GM23338 (cell line): Measurements from ENCODE around the gene SAFB.

Experiments used
- CTCF ChIP-seq, 2 experiments: fragments of 200-600 bp in 1 of 2; sonication (generic) in 1 of 2; conservative IDR thresholded peaks; 2 replicates each; pipeline versions ENCODE4 v1.5.1 to v1.6.1; 2016 to 2017; ENCODE audit warnings: antibody characterized with exemption in 2 of 2, low read depth in 2 of 2, mild to moderate bottlenecking in 2 of 2, moderate library complexity in 1 of 2
- EZH2 ChIP-seq: fragments of 200-600 bp; sonication (generic); IDR thresholded peaks from one replicate; pipeline ENCODE4 v1.8.0; 2017; ENCODE audit warnings: antibody characterized with exemption, mild to moderate bottlenecking, low read depth; ENCODE audit not compliant: unreplicated experiment
- EZH2phosphoT487 ChIP-seq: fragments of 200-600 bp; sonication (generic); IDR thresholded peaks from one replicate; pipeline ENCODE4 v1.8.1; 2018; ENCODE audit warnings: antibody characterized with exemption; ENCODE audit not compliant: unreplicated experiment

DNA sequence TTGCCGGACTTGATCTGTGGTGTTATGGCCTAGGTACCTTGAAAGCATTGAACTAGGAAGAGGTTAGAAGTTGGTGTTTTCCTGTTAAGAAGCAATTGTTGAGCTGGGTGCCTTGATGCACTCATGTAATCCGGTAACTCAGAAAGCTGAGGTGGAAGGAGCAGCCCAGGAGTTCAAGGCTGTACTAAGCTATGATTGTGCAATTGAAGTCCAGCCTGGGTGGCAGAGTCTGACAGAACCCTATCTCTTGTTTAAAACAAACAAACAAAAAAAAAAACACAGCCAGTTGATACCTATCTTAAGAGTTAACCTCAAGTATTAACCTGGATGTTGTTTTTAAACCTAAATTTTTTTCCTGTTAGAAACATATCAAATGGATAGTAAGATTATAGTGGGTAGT lies 19.3 kb downstream of the SAFB start:
- TF ChIP-seq EZH2 (no peak), EZH2phosphoT487 (no peak), CTCF (conservative IDR thresholded peaks at IDR 0.05; ENCODE audit: low read depth in 2 of 2) (no peak)
